ENCODE data around the gene SEPTIN6. TPM values are rescaled to one million over a fixed set of nuclear protein-coding genes. Genes with fewer than 3 reads are reported as not detected.

SEPTIN6 gene
- total and polyA plus RNA-seq, 2 of the 13 experiments (the other 11 are each of a cell fraction or from before 2014, with no cell fraction given) = 21.7 to 38.3 TPM

- no peak for TF ChIP-seq PHF5A (CRISPR knock-in tag; IDR thresholded peaks at IDR 0.05; ENCODE audit: low read depth, unreplicated experiment)
- no peak for TF ChIP-seq ZNF263 (CRISPR knock-in tag; IDR thresholded peaks at IDR 0.05)
- TF ChIP-seq PAXIP1 (CRISPR knock-in tag; conservative IDR thresholded peaks at IDR 0.05) = peak; percentile 54
- TF ChIP-seq RNF219 (CRISPR knock-in tag; IDR thresholded peaks at IDR 0.05) = no peak
- no peak for TF ChIP-seq ZNF274 (CRISPR knock-in tag; IDR thresholded peaks at IDR 0.05)
- TF ChIP-seq BCL6 (CRISPR knock-in tag; IDR thresholded peaks at IDR 0.05) = no peak
- no peak for TF ChIP-seq PAX8 (CRISPR knock-in tag; IDR thresholded peaks at IDR 0.05; ENCODE audit: borderline replicate concordance)
- TF ChIP-seq ARID5B (CRISPR knock-in tag; IDR thresholded peaks at IDR 0.05) = peak; percentile 49
- TF ChIP-seq MAX (IDR thresholded peaks at IDR 0.05) = peak; percentile 48; the same call in 1 of the 2 replicates
- no peak for TF ChIP-seq AKNA (CRISPR knock-in tag; IDR thresholded peaks at IDR 0.05; ENCODE audit: borderline replicate concordance)
- peak; percentile 40; the same call in 1 of the 2 replicates for TF ChIP-seq FOXA3 (CRISPR knock-in tag; IDR thresholded peaks at IDR 0.05)
- no peak for TF ChIP-seq ZNF343 (CRISPR knock-in tag; IDR thresholded peaks at IDR 0.05)
- 0 out of 2 replicates have a peak, but pooled peaks have one; percentile 19 for TF ChIP-seq ZMYM4 (CRISPR knock-in tag; IDR thresholded peaks at IDR 0.05)
- no peak for TF ChIP-seq ATRX (CRISPR knock-in tag; IDR thresholded peaks at IDR 0.05; ENCODE audit: borderline replicate concordance)
- no peak for TF ChIP-seq KLF6 (CRISPR knock-in tag; IDR thresholded peaks at IDR 0.05)
Measured at GRCh38 chrX:119669424-119670037, 23.4 kb downstream of the SEPTIN6 start (continued).

All from HepG2 (cell line).